Adrenal gland (tissue), 12 donors: ENCODE data around the gene EPSTI1. TPM values are rescaled to one million over a fixed set of nuclear protein-coding genes. Genes with fewer than 3 reads are reported as not detected.

Experiments
- DNase-seq, 7 donors: peaks; one replicate each; pipeline ENCODE4 v3.0.0-alpha.2; 2019 to 2020
- H3K27ac ChIP-seq, 5 donors: fragments of 200-600 bp; sonication (generic) in 4 of 5; 1 replicate in 3 of 5; 2 replicates in 2 of 5; pipeline versions ENCODE4 v1.5.1 to v1.8.0; 2016 to 2020; ENCODE audit warnings: mild to moderate bottlenecking in 1 of 5
- H3K27me3 ChIP-seq: fragments of 200-600 bp; 2 replicates; pipeline ENCODE4 v1.8.0; 2021
- H3K36me3 ChIP-seq, 2 donors: fragments of 200-600 bp; replicated peaks in 1 of 2; 1 replicate in 1 of 2; 2 replicates in 1 of 2; pipeline versions ENCODE4 v1.5.1 to v1.8.0; 2018 to 2022
- H3K4me1 ChIP-seq, 2 donors: fragments of 200-600 bp; replicated peaks in 1 of 2; 1 replicate in 1 of 2; 2 replicates in 1 of 2; pipeline versions ENCODE4 v1.5.1 to v1.8.0; 2018 to 2021
- H3K4me3 ChIP-seq, 4 donors: fragments of 200-600 bp; sonication (generic) in 3 of 4; one replicate each; pipeline ENCODE4 v1.5.1; 2016 to 2018
- H3K9me3 ChIP-seq, 3 donors: fragments of 200-600 bp; sonication (generic) in 1 of 3; replicated peaks in 1 of 3; 1 replicate in 2 of 3; 2 replicates in 1 of 3; pipeline versions ENCODE4 v1.5.1 to v1.8.0; 2016 to 2021
- POLR2A ChIP-seq, 2 donors: fragments of 450-650 bp; IDR thresholded peaks; one replicate each; pipeline ENCODE4 v1.6.1; 2017; ENCODE audit warnings: antibody characterized with exemption in 2 of 2, mild to moderate bottlenecking in 2 of 2, moderate library complexity in 1 of 2
- WGBS, 4 donors: extraction: QIAGEN DNeasy Blood & Tissue Kit in 2 of 4; methylation state at CpG; one replicate each; pipeline versions ENCODE4 v1.1.5 to v1.1.7; 2013 to 2017; 5-methylcytosine and 5-hydroxymethylcytosine counted together
- intact Hi-C, 2 donors: fragments of 100-400 bp; cut with DNase I; formaldehyde crosslinking; loops; one replicate each; pipeline versions ENCODE4 v1.14.1 to v1.15.0; 2022 to 2023
- polyA plus RNA-seq, 3 donors: library from polyadenylated mRNA; stranded (reverse); fragments of 200-250 nt in 2 of 3; fragments of 350-450 nt in 1 of 3; fragmentation: Illumina TruSeq in 1 of 3; extraction: RNeasy Lipid Tissue Mini Kit (QIAGEN cat#74804) in 1 of 3; gene quantifications; one replicate each; pipeline ENCODE4 v1.2.3, GENCODE V29; 2013 to 2014
- total RNA-seq, 9 donors: library from RNA; depleted of rRNA in 4 of 9; stranded (reverse); fragments of >200 nt in 4 of 9; fragments of 120-200 nt in 1 of 9; fragmentation: NEBNext Ultra II Directional in 1 of 9; extraction: Animal tissue kit (Norgen Biotek cat#: 25700) in 1 of 9; gene quantifications; one replicate each; pipeline versions ENCODE4 v1.1.0 to v1.2.4, GENCODE V29; 2013 to 2023
- TF ChIP-seq, protein P1 (sequence below), 6 experiments: fragments of 450-650 bp in 4 of 6; fragments of 200-600 bp in 2 of 6; sonication (generic) in 1 of 6; IDR thresholded peaks; 1 replicate in 5 of 6; 2 replicates in 1 of 6; pipeline versions ENCODE4 v1.5.1 to v1.8.0; 2016 to 2021; ENCODE audit warnings: antibody characterized with exemption in 6 of 6, mild to moderate bottlenecking in 2 of 6, moderate library complexity in 1 of 6
- donor health status: healthy with polysubstance abuse.
- donor health status: Bipolar disorder and iron deficiency.
- donor health status: DM: yes; HTN: yes; CAD: no.
- donor health status: DM: no; HTN: no; CAD: no.
- donor health status: DM: no; HTN: no; CAD: no.
- donor health status: DM: yes; HTN: yes; CAD: no.

Gene EPSTI1
- total and polyA plus RNA-seq, 12 donors: 6.8 to 36.3 (median 10.2) TPM

DNA sequence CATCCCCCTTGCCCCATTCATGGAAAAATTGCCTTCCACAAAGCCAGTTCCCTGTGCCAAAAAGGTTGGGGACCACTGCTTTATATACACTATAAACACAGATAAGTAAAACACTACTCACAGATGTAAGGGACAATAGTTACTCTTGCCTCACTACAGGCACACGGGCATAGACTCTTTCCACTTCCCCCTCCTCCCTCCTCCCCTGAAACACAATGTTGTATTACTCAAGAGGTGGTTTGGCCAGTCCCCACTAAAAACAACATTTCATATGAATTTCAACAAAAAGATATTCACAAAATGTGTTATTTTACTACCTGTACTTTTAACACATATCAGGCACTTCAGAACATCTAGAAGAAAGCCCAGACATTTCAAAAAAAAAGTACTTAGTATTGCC lies 45.1 kb downstream of the EPSTI1 start:
- no peak overlapping the region for H3K27ac ChIP-seq
- no peak for TF ChIP-seq POLR2A (IDR thresholded peaks at IDR 0.05)
- TF ChIP-seq, protein P1, sequence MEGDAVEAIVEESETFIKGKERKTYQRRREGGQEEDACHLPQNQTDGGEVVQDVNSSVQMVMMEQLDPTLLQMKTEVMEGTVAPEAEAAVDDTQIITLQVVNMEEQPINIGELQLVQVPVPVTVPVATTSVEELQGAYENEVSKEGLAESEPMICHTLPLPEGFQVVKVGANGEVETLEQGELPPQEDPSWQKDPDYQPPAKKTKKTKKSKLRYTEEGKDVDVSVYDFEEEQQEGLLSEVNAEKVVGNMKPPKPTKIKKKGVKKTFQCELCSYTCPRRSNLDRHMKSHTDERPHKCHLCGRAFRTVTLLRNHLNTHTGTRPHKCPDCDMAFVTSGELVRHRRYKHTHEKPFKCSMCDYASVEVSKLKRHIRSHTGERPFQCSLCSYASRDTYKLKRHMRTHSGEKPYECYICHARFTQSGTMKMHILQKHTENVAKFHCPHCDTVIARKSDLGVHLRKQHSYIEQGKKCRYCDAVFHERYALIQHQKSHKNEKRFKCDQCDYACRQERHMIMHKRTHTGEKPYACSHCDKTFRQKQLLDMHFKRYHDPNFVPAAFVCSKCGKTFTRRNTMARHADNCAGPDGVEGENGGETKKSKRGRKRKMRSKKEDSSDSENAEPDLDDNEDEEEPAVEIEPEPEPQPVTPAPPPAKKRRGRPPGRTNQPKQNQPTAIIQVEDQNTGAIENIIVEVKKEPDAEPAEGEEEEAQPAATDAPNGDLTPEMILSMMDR (IDR thresholded peaks at IDR 0.05): no peak
- no peak overlapping the region for H3K4me3 ChIP-seq
- intact Hi-C loops: no loop called here
- 29 to 90% (median 67%) methylated on average over 1 of the region's 1 CpG for whole genome bisulfite sequencing, 4 donors
- H3K27me3 ChIP-seq: no peaks in the 10 kb centered on the region
- H3K36me3 ChIP-seq: no peaks in the 10 kb centered on the region
- H3K9me3 ChIP-seq: no peaks in the 10 kb centered on the region
- H3K4me1 ChIP-seq: peaks cover 0 to under 1% of the 10 kb centered on the region in 2 donors
- DNase-seq: no peak

DNA sequence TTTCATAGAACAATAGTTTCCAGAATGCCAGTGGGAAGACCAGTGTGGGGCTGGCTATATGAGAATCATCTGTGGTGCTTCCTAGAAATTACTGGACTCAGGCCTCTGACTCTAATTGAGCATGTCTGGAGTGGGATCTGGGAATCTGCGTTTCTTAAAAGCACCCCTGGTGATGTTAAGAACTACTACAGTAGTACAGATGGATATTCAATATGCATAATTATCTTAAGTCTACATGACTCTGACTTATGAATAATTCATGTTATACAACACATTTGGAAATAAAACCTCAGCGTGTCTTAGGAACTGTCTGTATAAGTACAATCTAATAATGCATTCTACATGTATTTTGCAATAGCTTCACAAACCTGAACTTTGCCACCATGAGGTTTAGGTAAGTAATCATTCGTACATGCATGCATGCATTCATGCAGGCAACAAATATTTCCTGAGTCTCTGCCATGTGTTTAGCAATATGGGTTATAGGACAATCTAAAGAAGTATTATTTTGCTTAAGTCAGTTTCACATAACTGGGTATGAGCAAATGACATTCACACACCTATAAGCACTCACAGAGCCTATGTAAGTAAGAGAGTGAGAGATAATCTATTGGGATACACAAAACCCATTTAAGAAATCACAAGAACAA lies 62.0 kb downstream of the EPSTI1 start:
- Histone ChIP-seq H3K27me3 (no peaks in the 10 kb centered on the region), H3K36me3 (peaks cover 0 to 6% of the 10 kb centered on the region in 2 donors), H3K4me3 (no peak overlapping the region), H3K4me1 (no peaks in the 10 kb centered on the region), H3K9me3 (no peaks in the 10 kb centered on the region), H3K27ac (no peak overlapping the region)
- TF ChIP-seq, protein P1 (IDR thresholded peaks at IDR 0.05): no peak
- intact Hi-C loops: no loop called here
- 95 to 97% (median 96%) methylated on average over 3 of the region's 3 CpGs for WGBS, 4 donors
- DNase-seq: no peak

DNA sequence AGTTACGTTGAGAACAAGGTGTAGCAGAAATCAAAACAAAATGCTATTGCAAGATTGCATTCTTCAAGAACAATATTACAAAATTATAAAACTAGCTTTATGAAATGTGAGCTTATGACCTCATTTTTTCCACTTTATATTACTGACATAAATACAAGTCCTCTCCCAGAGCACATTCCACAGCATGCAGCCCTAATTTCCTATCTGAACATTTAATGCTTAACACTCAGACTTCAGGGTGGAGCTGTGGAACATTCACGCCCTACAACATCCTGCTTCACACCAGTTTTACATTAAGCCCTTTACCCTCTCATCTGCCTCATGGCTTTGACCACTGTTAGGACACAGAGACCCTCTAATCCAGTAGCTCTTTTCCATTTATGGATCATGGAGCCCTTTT lies 65.5 kb downstream of the EPSTI1 start:
- H3K27me3 ChIP-seq: no peaks in the 10 kb centered on the region
- no peak overlapping the region for H3K4me3 ChIP-seq
- H3K36me3 ChIP-seq: peaks cover 0 to 6% of the 10 kb centered on the region in 2 donors
- no peak for DNase-seq
- H3K4me1 ChIP-seq: no peaks in the 10 kb centered on the region
- H3K9me3 ChIP-seq: no peaks in the 10 kb centered on the region
- H3K27ac ChIP-seq: no peak overlapping the region
- intact Hi-C loops: no loop called here
- WGBS, 4 donors: 86 to 97% (median 91%) methylated on average over 2 of the region's 2 CpGs
- no peak for TF ChIP-seq POLR2A (IDR thresholded peaks at IDR 0.05)
- TF ChIP-seq, protein P1 (IDR thresholded peaks at IDR 0.05): no peak

DNA sequence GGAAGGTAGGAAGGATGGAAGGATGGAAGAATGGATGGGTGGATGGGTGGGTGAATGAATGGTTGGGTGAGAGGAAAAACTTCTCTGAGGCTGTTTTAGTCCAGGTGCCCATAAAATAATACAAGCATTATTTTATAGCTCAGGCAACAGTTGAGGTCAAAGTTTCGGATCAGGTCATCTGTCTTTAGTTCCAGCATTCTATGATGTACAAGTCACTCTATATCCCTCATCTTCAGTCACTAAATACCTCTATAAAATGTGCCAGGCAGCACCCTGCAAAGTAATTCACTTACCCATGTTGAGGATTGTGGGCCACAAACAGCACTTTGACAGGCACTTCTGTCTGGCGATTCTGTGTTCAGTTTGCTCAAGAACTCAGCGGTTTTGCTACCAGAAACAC lies 66.0 kb downstream of the EPSTI1 start:
- WGBS, 4 donors: 88 to 97% (median 93%) methylated on average over 3 of the region's 3 CpGs
- Histone ChIP-seq H3K36me3 (peaks cover 0 to 6% of the 10 kb centered on the region in 2 donors), H3K4me3 (no peak overlapping the region), H3K9me3 (no peaks in the 10 kb centered on the region), H3K27ac (no peak overlapping the region), H3K4me1 (no peaks in the 10 kb centered on the region), H3K27me3 (no peaks in the 10 kb centered on the region)
- no peak for TF ChIP-seq POLR2A (IDR thresholded peaks at IDR 0.05)
- TF ChIP-seq, protein P1 (IDR thresholded peaks at IDR 0.05): no peak
- intact Hi-C loops: no loop called here
- no peak for DNase-seq
